ENCODE results near the gene ART4.

The ART4 gene

DNA sequence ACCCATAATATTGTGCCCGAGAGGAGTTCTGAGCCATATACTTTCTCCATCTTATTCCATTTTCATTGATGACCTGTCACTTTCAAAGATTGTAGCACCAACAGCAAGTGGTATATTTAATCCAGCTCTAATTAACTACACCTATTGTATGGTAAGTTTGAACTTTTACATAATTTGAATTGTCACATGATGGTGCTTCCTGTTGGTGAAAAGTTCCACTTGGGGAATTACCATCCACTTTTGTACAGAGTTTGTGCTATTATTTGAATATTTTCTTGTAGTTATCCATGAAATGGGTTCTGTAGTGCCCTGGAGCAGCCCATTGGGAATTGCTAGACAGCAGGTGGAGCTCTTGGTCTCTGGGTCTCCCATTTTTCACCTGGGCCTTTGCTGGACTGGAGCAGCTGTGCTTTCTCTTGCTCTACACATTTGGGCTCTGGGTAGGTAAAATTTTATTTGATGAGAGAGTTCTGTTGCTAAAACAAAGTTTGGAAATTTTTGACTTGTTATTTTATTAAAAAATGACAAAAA lies 32.3 kb downstream of the ART4 start:
- TF ChIP-seq, protein P1, sequence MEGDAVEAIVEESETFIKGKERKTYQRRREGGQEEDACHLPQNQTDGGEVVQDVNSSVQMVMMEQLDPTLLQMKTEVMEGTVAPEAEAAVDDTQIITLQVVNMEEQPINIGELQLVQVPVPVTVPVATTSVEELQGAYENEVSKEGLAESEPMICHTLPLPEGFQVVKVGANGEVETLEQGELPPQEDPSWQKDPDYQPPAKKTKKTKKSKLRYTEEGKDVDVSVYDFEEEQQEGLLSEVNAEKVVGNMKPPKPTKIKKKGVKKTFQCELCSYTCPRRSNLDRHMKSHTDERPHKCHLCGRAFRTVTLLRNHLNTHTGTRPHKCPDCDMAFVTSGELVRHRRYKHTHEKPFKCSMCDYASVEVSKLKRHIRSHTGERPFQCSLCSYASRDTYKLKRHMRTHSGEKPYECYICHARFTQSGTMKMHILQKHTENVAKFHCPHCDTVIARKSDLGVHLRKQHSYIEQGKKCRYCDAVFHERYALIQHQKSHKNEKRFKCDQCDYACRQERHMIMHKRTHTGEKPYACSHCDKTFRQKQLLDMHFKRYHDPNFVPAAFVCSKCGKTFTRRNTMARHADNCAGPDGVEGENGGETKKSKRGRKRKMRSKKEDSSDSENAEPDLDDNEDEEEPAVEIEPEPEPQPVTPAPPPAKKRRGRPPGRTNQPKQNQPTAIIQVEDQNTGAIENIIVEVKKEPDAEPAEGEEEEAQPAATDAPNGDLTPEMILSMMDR (IDR thresholded peaks at IDR 0.05): peak; percentile 69

DNA sequence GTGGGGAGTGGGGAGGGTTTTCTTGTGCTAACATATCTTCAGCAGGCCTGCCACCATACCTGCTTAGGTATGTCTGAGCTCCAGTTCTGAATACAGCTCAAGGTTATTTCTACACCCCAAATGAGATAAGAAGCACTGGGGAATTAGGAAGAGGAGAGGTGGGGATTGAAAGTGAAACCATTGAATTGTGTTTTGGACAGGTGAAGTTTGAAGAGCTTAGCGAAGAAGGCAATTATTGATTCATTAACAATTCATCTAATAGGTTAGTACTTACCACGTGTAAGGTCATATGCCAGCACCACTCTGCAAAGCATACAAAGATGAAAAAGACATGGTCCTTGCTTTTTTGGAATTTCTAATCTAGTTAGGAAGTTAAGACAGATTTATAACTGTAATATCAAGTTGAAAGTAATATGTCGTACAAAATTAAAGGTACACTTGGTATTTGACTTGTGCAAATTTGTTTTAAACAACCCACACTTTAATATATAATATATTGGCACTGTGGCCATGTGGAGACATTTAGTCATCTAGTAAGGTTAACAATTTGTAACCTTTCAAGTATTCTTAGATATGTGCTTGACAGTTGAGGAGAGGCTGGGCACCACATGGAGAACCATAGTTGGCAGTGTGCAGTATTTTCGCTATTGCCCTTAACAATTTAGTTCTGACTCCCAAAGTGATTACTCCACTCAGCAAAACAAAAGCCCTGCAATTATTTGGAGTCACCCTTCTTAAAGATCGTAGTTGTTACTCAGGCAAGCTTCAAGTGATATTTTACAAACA lies 33.0 kb downstream of the ART4 start:
- TF ChIP-seq, protein P1 (IDR thresholded peaks at IDR 0.05): no peak

DNA sequence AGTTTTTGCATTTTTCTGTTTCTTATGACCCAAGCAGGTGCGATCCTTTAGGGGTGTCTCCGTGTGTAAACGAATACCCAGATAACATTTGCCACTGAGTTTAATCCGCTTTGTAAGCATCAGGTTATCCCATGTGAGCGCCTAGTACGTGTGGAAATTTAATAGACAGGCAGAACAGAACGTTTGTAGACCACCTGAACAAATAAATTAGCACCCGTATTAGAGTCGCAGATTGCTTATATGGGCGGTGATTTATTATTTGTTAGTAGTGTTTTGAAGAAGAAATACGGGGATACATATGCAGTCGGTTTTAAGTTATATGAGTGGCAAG lies 39.5 kb downstream of the ART4 start:
- TF ChIP-seq, protein P1 (IDR thresholded peaks at IDR 0.05): no peak

DNA sequence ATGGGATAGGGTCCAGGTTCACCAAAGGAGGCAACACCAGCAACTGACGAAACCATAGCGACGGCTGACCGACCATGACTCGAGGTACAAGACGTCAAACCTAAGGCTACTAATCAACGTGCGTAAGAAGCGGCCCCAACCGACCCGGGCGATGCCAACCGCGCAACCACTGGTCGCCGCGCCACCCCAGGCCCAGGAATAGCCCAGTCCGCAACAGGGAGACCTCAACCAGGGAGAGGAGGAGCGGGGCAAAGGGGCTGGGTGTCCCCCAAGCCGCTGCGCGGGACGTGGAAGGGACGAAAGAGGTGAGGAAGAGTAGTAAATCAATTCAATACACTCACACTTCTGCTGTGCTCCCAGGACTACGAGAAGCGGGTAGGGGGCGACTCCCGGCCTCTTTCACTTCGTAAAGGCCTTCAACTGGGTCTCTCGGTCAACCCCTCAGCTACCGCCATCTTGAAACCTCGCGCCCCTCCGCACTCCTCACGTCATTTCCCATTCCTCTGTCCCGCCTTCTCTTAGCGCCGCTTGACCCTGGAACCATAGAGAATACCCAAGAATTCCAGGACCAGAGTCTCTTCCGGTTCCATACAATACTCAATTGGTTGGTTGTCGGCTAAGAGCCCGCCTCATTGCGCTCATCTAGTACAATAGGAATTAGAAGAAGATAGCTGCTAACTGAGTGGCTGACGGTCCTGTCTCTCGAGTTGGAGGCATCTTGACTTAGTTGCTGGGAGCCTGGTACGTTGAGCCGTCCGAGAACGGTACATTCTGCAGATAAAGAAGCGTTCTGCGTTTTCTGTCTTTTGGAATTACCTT lies 40.1 kb downstream of the ART4 start, which contains the start of the genes C12orf60 and WBP11:
TSS of gene C12orf60 (plus strand) at position 660 of the 819 bp plus-strand sequence. CDS start 19,266 bp downstream, outside the sequence.
TSS of gene WBP11 (minus strand) at position 468 of the 819 bp plus-strand sequence. CDS start 2,095 bp downstream, outside the sequence.
- TF ChIP-seq, protein P1 (IDR thresholded peaks at IDR 0.05): no peak

DNA sequence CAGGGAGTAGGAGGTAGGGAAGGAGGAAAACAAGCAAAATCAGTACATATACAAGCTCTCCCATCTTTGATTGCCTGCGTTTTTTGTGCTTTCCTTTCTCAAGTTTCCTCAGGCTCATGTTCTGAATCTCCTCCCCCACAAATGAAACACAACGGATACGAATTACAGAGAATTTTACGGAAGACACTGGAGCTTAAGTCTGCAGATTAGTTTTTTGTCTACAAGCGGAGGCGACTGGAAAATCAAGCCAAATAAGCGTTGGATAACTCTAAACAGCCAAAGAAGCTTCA lies 40.7 kb downstream of the ART4 start:
- TF ChIP-seq, protein P1 (IDR thresholded peaks at IDR 0.05): no peak

DNA sequence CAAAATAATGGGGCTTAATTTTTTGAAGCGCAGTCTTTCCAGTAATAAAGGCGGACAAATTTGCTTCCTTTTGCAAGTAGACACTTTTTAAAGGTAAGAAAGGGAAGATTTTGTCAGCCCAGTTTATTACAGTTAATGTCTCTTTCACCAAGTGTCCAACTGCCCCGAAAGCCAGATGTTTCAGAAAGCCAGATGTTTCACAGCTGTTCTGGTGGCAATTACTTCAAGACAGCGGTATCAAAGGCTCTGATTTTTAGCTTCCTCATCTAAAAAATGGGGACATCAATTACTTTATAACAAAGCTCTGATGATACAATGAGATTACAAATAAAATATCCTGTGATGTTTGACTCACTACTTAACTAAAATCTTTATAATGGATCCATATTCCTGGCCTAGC lies 41.1 kb downstream of the ART4 start:
- TF ChIP-seq, protein P1 (IDR thresholded peaks at IDR 0.05): no peak

DNA sequence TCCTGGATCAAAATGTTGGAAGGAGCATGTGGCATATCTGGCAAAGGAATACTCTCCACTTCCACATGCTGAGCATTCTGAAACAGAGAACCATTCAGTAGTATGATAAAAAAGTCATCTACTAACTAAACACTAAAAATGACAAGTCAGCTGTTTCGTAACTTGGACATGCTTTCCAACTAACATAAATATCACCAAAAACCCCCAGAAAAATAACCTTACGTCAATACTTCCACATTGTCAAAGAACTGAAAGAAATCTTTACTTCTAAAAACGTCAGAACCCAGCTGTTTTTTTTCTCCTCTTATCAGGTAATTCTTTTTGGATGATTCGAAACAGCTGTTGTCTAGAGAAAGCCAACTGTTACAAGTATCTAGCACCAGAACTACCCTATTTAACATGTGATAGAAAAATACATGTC lies 48.3 kb downstream of the ART4 start:
- TF ChIP-seq, protein P1 (IDR thresholded peaks at IDR 0.05): no peak
